Measurements from ENCODE around the gene FGD2. TPM values are rescaled to one million over a fixed set of nuclear protein-coding genes. Genes with fewer than 3 reads are reported as not detected.

FGD2 gene
- total RNA-seq, 1 experiment from 2014 or later = 0.13 TPM

DNA sequence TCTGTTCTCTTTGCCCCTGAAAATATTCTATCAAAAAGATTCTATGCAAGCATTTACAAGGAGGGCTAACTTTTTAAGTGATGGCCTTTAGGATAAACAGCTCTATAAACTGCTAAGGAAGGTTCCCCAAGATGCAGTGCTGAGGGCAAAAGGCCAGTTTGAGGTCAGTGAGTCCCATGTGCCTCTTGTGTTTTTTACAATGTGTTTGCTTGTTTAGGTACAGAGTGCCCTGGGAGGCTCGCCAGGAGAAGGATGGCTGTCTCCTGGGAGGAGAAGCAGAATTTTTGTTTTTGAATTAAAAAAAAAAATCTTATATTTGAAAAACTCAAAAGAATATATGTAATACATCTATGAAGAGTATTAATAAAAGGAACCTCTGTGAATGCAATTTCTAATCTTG lies 32.3 kb upstream of the FGD2 start:
- H3K4me2 ChIP-seq (ENCODE audit: insufficient read depth, insufficient read length, low read length) = no peak overlapping the region
- no peak overlapping the region for H2BK12ac ChIP-seq (ENCODE audit: insufficient read length, low read depth, low read length)
- Mint-ChIP-seq H3K27ac (no peak overlapping the region), H3K4me1 (peaks cover 2 to 3% of the 10 kb centered on the region in 2 experiments; a peak in 1 of 4 replicates), H3K9me3 (no peaks in the 10 kb centered on the region), H3K36me3 (ENCODE audit: insufficient read depth in 1 of 3, low read depth in 3 of 3) (peaks cover 64 to 99% (median 97%) of the 10 kb centered on the region in 3 experiments), H3K27me3 (ENCODE audit: low read depth) (no peaks in the 10 kb centered on the region), H3K4me3 (no peak overlapping the region)
- H3K27me3 ChIP-seq (ENCODE audit: insufficient read depth, low read length) = no peaks in the 10 kb centered on the region
- H3K18ac ChIP-seq (ENCODE audit: insufficient read length, low read depth, low read length) = no peak overlapping the region
- no peak overlapping the region for H3T11ph ChIP-seq (ENCODE audit: low read length)
- no peaks in the 10 kb centered on the region for H3K79me2 ChIP-seq (ENCODE audit: insufficient read depth, low read length)
- H3K4ac ChIP-seq (ENCODE audit: low read depth, low read length) = no peak overlapping the region
- TF ChIP-seq, protein P1, sequence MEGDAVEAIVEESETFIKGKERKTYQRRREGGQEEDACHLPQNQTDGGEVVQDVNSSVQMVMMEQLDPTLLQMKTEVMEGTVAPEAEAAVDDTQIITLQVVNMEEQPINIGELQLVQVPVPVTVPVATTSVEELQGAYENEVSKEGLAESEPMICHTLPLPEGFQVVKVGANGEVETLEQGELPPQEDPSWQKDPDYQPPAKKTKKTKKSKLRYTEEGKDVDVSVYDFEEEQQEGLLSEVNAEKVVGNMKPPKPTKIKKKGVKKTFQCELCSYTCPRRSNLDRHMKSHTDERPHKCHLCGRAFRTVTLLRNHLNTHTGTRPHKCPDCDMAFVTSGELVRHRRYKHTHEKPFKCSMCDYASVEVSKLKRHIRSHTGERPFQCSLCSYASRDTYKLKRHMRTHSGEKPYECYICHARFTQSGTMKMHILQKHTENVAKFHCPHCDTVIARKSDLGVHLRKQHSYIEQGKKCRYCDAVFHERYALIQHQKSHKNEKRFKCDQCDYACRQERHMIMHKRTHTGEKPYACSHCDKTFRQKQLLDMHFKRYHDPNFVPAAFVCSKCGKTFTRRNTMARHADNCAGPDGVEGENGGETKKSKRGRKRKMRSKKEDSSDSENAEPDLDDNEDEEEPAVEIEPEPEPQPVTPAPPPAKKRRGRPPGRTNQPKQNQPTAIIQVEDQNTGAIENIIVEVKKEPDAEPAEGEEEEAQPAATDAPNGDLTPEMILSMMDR (conservative IDR thresholded peaks at IDR 0.05) = no peak
- H4K91ac ChIP-seq (ENCODE audit: insufficient read length, low read depth, low read length) = no peak overlapping the region
- no peaks in the 10 kb centered on the region for H3K9me3 ChIP-seq (ENCODE audit: control insufficient read depth, low read depth, low read length)
- no peak overlapping the region for H2AFZ ChIP-seq (ENCODE audit: low read length)
- no peak for DNase-seq
- no peaks in the 10 kb centered on the region for H3K23me2 ChIP-seq (ENCODE audit: insufficient read length, low read depth, low read length, poor library complexity, severe bottlenecking)
- no peak overlapping the region for H3K9ac ChIP-seq (ENCODE audit: extremely low read depth, insufficient read length, low read length)
- no CpG with 5 or more reads among the region's 1 CpG for WGBS (ENCODE audit: extremely low coverage, insufficient read length, low lambda C conversion rate)
- no peak overlapping the region for H3K56ac ChIP-seq (ENCODE audit: insufficient read length, low read depth, low read length)
- no peak overlapping the region for H2BK5ac ChIP-seq (ENCODE audit: insufficient read length, low read length)
- no peak overlapping the region for H4K8ac ChIP-seq (replicated peaks; ENCODE audit: insufficient read length, low read depth, low read length)
- no peak overlapping the region for H3K27ac ChIP-seq (ENCODE audit: insufficient read length, low read depth, low read length)
- H2AK5ac ChIP-seq (ENCODE audit: insufficient read length, low read length) = no peak overlapping the region
- H4K20me1 ChIP-seq (ENCODE audit: control insufficient read depth, insufficient read depth, insufficient read length) = no peaks in the 10 kb centered on the region
- no peak overlapping the region for H2BK15ac ChIP-seq (ENCODE audit: low read depth, low read length)
- H2BK20ac ChIP-seq (ENCODE audit: low read depth, low read length, poor library complexity, severe bottlenecking) = no peak overlapping the region
- no peak overlapping the region for H4K5ac ChIP-seq (ENCODE audit: insufficient read length, low read depth, low read length)
- H3K14ac ChIP-seq (ENCODE audit: insufficient read depth, low read length) = no peak overlapping the region
- H3K79me1 ChIP-seq (ENCODE audit: insufficient read depth, low read depth, low read length, poor library complexity, severe bottlenecking) = peaks cover 2% of the 10 kb centered on the region
- no peak overlapping the region for H2BK120ac ChIP-seq (ENCODE audit: low read depth, low read length, poor library complexity, severe bottlenecking)
- H3K23ac ChIP-seq (ENCODE audit: insufficient read length, low read depth, low read length) = no peak overlapping the region
- H3K4me1 ChIP-seq (ENCODE audit: insufficient read depth, low read length) = no peaks in the 10 kb centered on the region
